ENCODE measurements around the gene ASTN2. TPM values are rescaled to one million over a fixed set of nuclear protein-coding genes. Genes with fewer than 3 reads are reported as not detected.

Gene ASTN2
- total and polyA plus RNA-seq, 10 donors = 0.87 to 6.1 (median 3.7) TPM

DNA sequence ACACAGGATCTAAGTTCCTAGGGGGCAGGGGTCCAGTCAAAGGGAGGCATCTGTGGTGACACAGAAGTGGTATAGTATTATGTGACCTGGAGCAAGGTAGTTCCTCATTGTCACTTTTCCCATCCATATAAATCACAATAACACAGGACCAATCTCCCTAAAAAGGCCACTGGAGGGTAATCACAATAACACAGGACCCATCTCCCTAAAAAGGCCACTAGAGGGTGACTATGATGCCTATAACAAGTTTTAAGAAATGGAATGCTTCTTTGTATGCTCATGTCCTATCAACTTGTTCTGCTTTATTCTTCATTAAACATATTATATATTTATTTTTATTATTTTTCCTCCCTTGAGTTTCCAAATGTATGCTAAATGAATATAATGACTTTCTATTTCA, 254.6 kb downstream of the ASTN2 start:
- TF ChIP-seq POLR2AphosphoS5 (IDR thresholded peaks at IDR 0.05) = no peak
- TF ChIP-seq, protein P1, sequence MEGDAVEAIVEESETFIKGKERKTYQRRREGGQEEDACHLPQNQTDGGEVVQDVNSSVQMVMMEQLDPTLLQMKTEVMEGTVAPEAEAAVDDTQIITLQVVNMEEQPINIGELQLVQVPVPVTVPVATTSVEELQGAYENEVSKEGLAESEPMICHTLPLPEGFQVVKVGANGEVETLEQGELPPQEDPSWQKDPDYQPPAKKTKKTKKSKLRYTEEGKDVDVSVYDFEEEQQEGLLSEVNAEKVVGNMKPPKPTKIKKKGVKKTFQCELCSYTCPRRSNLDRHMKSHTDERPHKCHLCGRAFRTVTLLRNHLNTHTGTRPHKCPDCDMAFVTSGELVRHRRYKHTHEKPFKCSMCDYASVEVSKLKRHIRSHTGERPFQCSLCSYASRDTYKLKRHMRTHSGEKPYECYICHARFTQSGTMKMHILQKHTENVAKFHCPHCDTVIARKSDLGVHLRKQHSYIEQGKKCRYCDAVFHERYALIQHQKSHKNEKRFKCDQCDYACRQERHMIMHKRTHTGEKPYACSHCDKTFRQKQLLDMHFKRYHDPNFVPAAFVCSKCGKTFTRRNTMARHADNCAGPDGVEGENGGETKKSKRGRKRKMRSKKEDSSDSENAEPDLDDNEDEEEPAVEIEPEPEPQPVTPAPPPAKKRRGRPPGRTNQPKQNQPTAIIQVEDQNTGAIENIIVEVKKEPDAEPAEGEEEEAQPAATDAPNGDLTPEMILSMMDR (IDR thresholded peaks at IDR 0.05 in 8 of 11, conservative IDR thresholded peaks at IDR 0.05 in 3 of 11) = peak in 1 of 11 experiments; percentile 13
- H3K27me3 ChIP-seq (replicated peaks in 1 of 7) = peaks cover 0 to 3% (median 0%) of the 10 kb centered on the region in 7 donors
- H3K4me1 ChIP-seq = no peaks in the 10 kb centered on the region
- DNase-seq = no peak
- no peak overlapping the region for H3K4me3 ChIP-seq
- no peaks in the 10 kb centered on the region for H3K36me3 ChIP-seq
- intact Hi-C loops (cut with DNase I; ENCODE audit: low total_unique reads) = no loop called here
- H3K27ac ChIP-seq = no peak overlapping the region
- H3K9me3 ChIP-seq = no peaks in the 10 kb centered on the region

DNA sequence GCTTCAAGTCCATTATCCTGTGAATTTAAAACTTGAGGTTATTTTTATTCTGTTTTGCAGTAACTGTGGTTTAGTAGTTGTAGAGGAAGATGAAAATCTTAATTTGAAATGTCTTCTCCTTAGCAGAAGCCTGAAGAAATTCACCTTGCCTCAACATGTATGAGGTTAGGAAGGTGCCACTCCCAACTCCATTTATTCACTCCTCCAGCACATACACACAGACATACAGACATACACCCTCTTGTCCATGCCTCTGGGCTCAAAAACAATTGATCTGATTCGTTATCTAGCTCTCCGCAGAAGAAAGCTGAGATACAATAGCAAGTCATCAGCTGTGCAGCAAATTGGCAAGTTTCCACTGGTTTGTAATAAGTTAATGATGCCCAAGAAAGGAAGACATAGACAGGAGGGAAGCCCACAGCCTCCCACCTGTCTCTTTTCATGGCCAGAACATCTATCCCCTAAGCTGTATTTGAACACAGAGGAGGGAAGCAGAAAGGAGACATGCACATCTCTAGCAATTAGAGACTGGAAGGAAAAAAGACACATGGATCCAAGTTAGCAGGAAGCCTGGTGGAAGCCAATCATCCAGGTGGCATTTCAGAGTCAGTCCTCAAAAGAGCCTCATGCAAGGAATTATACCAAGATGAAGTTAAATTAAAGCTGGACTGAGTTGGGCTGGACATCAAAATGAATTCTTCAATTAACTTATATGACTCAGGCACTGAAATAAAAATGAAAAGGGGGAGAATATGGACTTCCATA, 257.9 kb downstream of the ASTN2 start:
- no peaks in the 10 kb centered on the region for H3K9me3 ChIP-seq
- 76 to 90% (median 83%) methylated on average over 2 of the region's 2 CpGs for WGBS, 5 donors
- no peaks in the 10 kb centered on the region for H3K36me3 ChIP-seq
- no peak for DNase-seq
- intact Hi-C loops (cut with DNase I; ENCODE audit: low total_unique reads) = no loop called here
- H3K4me1 ChIP-seq = no peaks in the 10 kb centered on the region
- H3K4me3 ChIP-seq = no peak overlapping the region
- no peak overlapping the region for H3K27ac ChIP-seq
- peaks cover 0 to 3% (median 0%) of the 10 kb centered on the region in 7 donors for H3K27me3 ChIP-seq (replicated peaks in 1 of 7)
- TF ChIP-seq, protein P1 (IDR thresholded peaks at IDR 0.05 in 8 of 11, conservative IDR thresholded peaks at IDR 0.05 in 3 of 11) = no peak
- no peak for TF ChIP-seq POLR2AphosphoS5 (IDR thresholded peaks at IDR 0.05)
- no peak for TF ChIP-seq POLR2A (IDR thresholded peaks at IDR 0.05)

DNA sequence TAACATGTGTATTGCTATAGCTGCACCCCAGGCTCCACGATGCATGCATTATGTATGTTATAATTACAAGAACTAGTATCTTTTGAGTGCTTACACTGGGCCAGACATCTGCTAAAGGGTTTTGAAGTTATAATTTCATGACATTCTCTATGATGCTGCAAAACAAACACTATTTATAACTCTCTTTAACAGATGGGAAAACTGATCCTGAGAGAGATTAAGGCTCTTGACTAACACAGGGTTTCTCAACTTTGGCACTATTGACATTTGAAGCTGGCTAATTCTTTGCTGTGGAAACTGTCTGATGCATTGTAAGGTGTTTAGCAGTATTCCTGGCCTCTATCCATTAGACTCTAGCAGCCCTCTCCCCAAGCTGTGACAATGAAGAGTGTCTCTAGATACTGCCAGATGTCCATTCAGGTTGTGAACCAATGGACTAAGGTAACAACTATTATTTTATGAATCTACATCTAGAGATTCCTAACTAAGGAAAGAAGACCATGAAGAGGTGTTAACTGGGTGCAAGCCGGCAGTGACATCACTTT, 258.6 kb downstream of the ASTN2 start:
- no peak for DNase-seq
- H3K9me3 ChIP-seq = no peaks in the 10 kb centered on the region
- no peak overlapping the region for H3K27ac ChIP-seq
- peaks cover 0 to under 1% (median 0%) of the 10 kb centered on the region in 7 donors for H3K27me3 ChIP-seq (replicated peaks in 1 of 7)
- intact Hi-C loops (cut with DNase I; ENCODE audit: low total_unique reads) = no loop called here
- H3K4me3 ChIP-seq = no peak overlapping the region
- H3K4me1 ChIP-seq = no peaks in the 10 kb centered on the region
- H3K36me3 ChIP-seq = no peaks in the 10 kb centered on the region
- TF ChIP-seq, protein P1 (IDR thresholded peaks at IDR 0.05 in 8 of 11, conservative IDR thresholded peaks at IDR 0.05 in 3 of 11) = no peak
- TF ChIP-seq POLR2AphosphoS5 (IDR thresholded peaks at IDR 0.05) = no peak
- TF ChIP-seq POLR2A (IDR thresholded peaks at IDR 0.05) = no peak
- WGBS, 5 donors = 62 to 88% (median 80%) methylated on average over 2 of the region's 2 CpGs

DNA sequence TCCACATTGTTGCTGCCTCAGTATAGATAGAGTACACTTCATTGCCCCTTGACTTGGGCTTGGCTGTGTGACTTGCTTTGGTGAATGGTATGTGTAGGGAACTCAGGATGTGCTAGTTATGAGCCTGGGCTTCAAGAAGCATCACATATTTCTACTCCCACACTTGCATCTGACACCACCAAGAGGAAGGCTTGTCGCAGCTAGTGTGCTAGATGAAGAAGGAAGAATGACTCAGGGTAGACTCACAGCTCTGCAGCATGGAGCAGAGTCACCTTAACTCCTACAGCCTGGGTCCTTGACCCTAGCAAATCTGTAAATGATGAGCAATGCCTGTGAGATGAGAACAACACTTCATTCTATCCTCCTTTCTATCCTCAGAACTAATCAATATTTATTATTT, 261.8 kb downstream of the ASTN2 start:
- DNase-seq = no peak
- no peaks in the 10 kb centered on the region for H3K9me3 ChIP-seq
- H3K4me1 ChIP-seq = no peaks in the 10 kb centered on the region
- 71 to 92% (median 78%) methylated on average over 1 of the region's 1 CpG for WGBS, 5 donors
- intact Hi-C loops (cut with DNase I; ENCODE audit: low total_unique reads) = no loop called here
- no peak overlapping the region for H3K27ac ChIP-seq
- H3K4me3 ChIP-seq = no peak overlapping the region
- TF ChIP-seq POLR2A (IDR thresholded peaks at IDR 0.05) (no peak), POLR2AphosphoS5 (IDR thresholded peaks at IDR 0.05) (no peak)
- TF ChIP-seq, protein P1 (IDR thresholded peaks at IDR 0.05 in 8 of 11, conservative IDR thresholded peaks at IDR 0.05 in 3 of 11) = no peak
- no peaks in the 10 kb centered on the region for H3K36me3 ChIP-seq
- no peaks in the 10 kb centered on the region for H3K27me3 ChIP-seq (replicated peaks in 1 of 7)

Data from spleen (tissue), 11 donors.